ENCODE data around the gene ITPR1.

GRCh38 chr3:4848176-4848825 lies 355.2 kb downstream of the ITPR1 start:
- no peak for TF ChIP-seq CTCF (IDR thresholded peaks at IDR 0.05)
- no peak for TF ChIP-seq POLR2A (IDR thresholded peaks at IDR 0.05)
